Measurements from ENCODE around the gene PHLDB2.

PHLDB2 gene

GRCh38 chr3:111859061-111859973 lies at the start of gene PHLDB2:
Gene PHLDB2, plus strand, starts transcription at chr3:111859265. Its CDS starts 24,813 bp downstream, at chr3:111884078.
- DNase-seq (ENCODE audit: low read depth): peak; percentile 5
- TF ChIP-seq MAX (IDR thresholded peaks at IDR 0.05; ENCODE audit: low read depth, low read length) (no peak), POLR2A (IDR thresholded peaks at IDR 0.05; ENCODE audit: extremely low read depth, insufficient read length) (no peak), CTCF (IDR thresholded peaks at IDR 0.05; ENCODE audit: low read depth, low read length) (no peak)
- peak within 1 kb of the TSS; percentile 49 for H3K4me3 ChIP-seq (ENCODE audit: low read depth, low read length)

- no peak overlapping the region for H3K4me3 ChIP-seq (ENCODE audit: low read depth, low read length)
- no peak for DNase-seq (ENCODE audit: low read depth)
- TF ChIP-seq POLR2A (IDR thresholded peaks at IDR 0.05; ENCODE audit: extremely low read depth, insufficient read length) (no peak), CTCF (IDR thresholded peaks at IDR 0.05; ENCODE audit: low read depth, low read length) (no peak), MYC (IDR thresholded peaks at IDR 0.05; ENCODE audit: low read depth, low read length) (no peak), MAX (IDR thresholded peaks at IDR 0.05; ENCODE audit: low read depth, low read length) (no peak)
Observed at GRCh38 chr3:111810909-111811308, 48.2 kb upstream of the PHLDB2 start.

- no peak overlapping the region for H3K4me3 ChIP-seq (ENCODE audit: low read depth, low read length)
- DNase-seq (ENCODE audit: low read depth): no peak
- TF ChIP-seq POLR2A (IDR thresholded peaks at IDR 0.05; ENCODE audit: extremely low read depth, insufficient read length): no peak
- TF ChIP-seq MAX (IDR thresholded peaks at IDR 0.05; ENCODE audit: low read depth, low read length): no peak
- TF ChIP-seq CTCF (IDR thresholded peaks at IDR 0.05; ENCODE audit: low read depth, low read length): no peak
- TF ChIP-seq MYC (IDR thresholded peaks at IDR 0.05; ENCODE audit: low read depth, low read length): no peak
Observed at GRCh38 chr3:111811811-111812210, 47.3 kb upstream of the PHLDB2 start.

GRCh38 chr3:111812701-111813100 lies 46.4 kb upstream of the PHLDB2 start:
- H3K4me3 ChIP-seq (ENCODE audit: low read depth, low read length): no peak overlapping the region
- DNase-seq (ENCODE audit: low read depth): no peak
- TF ChIP-seq POLR2A (IDR thresholded peaks at IDR 0.05; ENCODE audit: extremely low read depth, insufficient read length) (no peak), CTCF (IDR thresholded peaks at IDR 0.05; ENCODE audit: low read depth, low read length) (no peak), MYC (IDR thresholded peaks at IDR 0.05; ENCODE audit: low read depth, low read length) (no peak), MAX (IDR thresholded peaks at IDR 0.05; ENCODE audit: low read depth, low read length) (no peak)

GRCh38 chr3:111813441-111813840 lies 45.6 kb upstream of the PHLDB2 start:
- H3K4me3 ChIP-seq (ENCODE audit: low read depth, low read length): no peak overlapping the region
- TF ChIP-seq MAX (IDR thresholded peaks at IDR 0.05; ENCODE audit: low read depth, low read length): no peak
- no peak for TF ChIP-seq CTCF (IDR thresholded peaks at IDR 0.05; ENCODE audit: low read depth, low read length)
- no peak for TF ChIP-seq POLR2A (IDR thresholded peaks at IDR 0.05; ENCODE audit: extremely low read depth, insufficient read length)
- TF ChIP-seq MYC (IDR thresholded peaks at IDR 0.05; ENCODE audit: low read depth, low read length): no peak
- no peak for DNase-seq (ENCODE audit: low read depth)

Measured in NB4 (cell line).